Measurements from ENCODE around the gene CENPP. TPM values are rescaled to one million over a fixed set of nuclear protein-coding genes. Genes with fewer than 3 reads are reported as not detected.

CENPP gene
- total RNA-seq, 5 donors from 2014 or later (not counting 1 experiment from before 2014, with no cell fraction given): 1.9 to 5.0 (median 4.3) TPM

DNA sequence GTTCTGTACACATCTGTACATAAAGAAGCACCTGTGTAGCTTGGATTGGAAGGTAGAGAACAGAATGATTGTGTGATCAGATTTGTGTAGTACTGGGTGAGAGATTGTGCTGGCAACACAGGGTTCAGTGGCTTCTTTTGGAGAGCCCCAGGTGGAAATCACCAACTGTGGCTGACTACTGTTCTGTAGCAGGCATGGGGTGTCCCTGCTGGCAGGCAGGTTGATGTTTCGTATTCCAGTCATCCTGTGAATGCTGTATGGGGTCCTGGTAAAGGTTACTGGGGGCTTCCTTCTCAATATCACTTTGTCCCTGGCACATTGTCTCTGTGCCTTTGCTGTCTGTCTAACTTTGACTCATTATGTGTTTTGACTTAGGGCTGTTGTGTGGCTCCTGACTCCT, 151.2 kb downstream of the CENPP start:
- H3K4me1 ChIP-seq (ENCODE audit: control insufficient read depth in 1 of 2, extremely low read depth in 1 of 2, insufficient read depth in 2 of 2, low read length in 2 of 2): no peaks in the 10 kb centered on the region
- DNase-seq: no peak
- no CpG with 5 or more reads among the region's 1 CpG for WGBS (ENCODE audit: insufficient coverage)
- POLR2A ChIA-PET: no interaction called here
- Mint-ChIP-seq H3K27me3 (no peaks in the 10 kb centered on the region), H3K4me1 (peaks cover 4 to 6% (median 5%) of the 10 kb centered on the region in 3 donors), H3K9me3 (no peaks in the 10 kb centered on the region), H3K36me3 (no peaks in the 10 kb centered on the region), H3K4me3 (no peak overlapping the region), H3K27ac (no peak overlapping the region)
- ATAC-seq (replicated peaks in 1 of 4): no peak
- CTCF ChIA-PET: no interaction called here
- no peaks in the 10 kb centered on the region for H3K9me3 ChIP-seq
- H3K4me3 ChIP-seq (ENCODE audit: control insufficient read depth in 1 of 2, extremely low read depth in 1 of 2, low read length in 1 of 2): no peak overlapping the region
- no peaks in the 10 kb centered on the region for H3K27me3 ChIP-seq (replicated peaks in 1 of 2; ENCODE audit: control insufficient read depth in 2 of 2, extremely low read depth in 1 of 2, insufficient read depth in 2 of 2, low read length in 1 of 2)
- no peaks in the 10 kb centered on the region for H3K36me3 ChIP-seq (ENCODE audit: control insufficient read depth in 2 of 2, extremely low read depth in 1 of 2, insufficient read depth in 1 of 2, low read length in 1 of 2)
- no peak overlapping the region for H3K27ac ChIP-seq (ENCODE audit: low read length)

DNA sequence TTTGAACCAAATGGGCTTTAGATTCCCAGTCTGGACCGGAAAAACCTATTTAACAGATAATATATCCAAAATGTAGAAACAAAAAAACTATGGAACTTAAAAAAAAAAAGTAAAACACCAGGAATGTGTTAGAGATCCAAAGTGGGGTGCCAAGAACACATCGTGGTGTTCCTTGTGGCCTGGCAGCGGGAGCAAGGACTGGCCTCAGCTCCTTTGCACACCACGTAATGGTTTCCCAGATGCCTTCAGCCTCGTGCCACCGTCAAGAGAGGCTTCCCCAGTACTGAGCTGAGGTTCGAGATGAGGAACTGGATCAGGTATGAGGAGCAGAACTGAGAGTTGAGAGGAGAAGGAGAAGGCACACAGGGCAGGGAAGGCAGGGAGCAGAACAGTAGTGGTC, 153.0 kb downstream of the CENPP start:
- H3K27me3 Mint-ChIP-seq: no peaks in the 10 kb centered on the region
- no peak for ATAC-seq (replicated peaks in 1 of 4)
- DNase-seq: no peak
- Histone ChIP-seq H3K9me3 (no peaks in the 10 kb centered on the region), H3K27ac (ENCODE audit: low read length) (no peak overlapping the region), H3K36me3 (ENCODE audit: control insufficient read depth in 2 of 2, extremely low read depth in 1 of 2, insufficient read depth in 1 of 2, low read length in 1 of 2) (no peaks in the 10 kb centered on the region), H3K27me3 (replicated peaks in 1 of 2; ENCODE audit: control insufficient read depth in 2 of 2, extremely low read depth in 1 of 2, insufficient read depth in 2 of 2, low read length in 1 of 2) (no peaks in the 10 kb centered on the region), H3K4me1 (ENCODE audit: control insufficient read depth in 1 of 2, extremely low read depth in 1 of 2, insufficient read depth in 2 of 2, low read length in 2 of 2) (no peaks in the 10 kb centered on the region), H3K4me3 (ENCODE audit: control insufficient read depth in 1 of 2, extremely low read depth in 1 of 2, low read length in 1 of 2) (no peak overlapping the region)
- H3K4me1 Mint-ChIP-seq: peaks cover 4 to 6% (median 5%) of the 10 kb centered on the region in 3 donors
- POLR2A ChIA-PET: no interaction called here
- H3K36me3 Mint-ChIP-seq: no peaks in the 10 kb centered on the region
- no peak overlapping the region for H3K4me3 Mint-ChIP-seq
- H3K9me3 Mint-ChIP-seq: no peaks in the 10 kb centered on the region
- WGBS (ENCODE audit: insufficient coverage): 100% methylated on average over 6 of the region's 7 CpGs
- CTCF ChIA-PET: no interaction called here
- H3K27ac Mint-ChIP-seq: no peak overlapping the region

DNA sequence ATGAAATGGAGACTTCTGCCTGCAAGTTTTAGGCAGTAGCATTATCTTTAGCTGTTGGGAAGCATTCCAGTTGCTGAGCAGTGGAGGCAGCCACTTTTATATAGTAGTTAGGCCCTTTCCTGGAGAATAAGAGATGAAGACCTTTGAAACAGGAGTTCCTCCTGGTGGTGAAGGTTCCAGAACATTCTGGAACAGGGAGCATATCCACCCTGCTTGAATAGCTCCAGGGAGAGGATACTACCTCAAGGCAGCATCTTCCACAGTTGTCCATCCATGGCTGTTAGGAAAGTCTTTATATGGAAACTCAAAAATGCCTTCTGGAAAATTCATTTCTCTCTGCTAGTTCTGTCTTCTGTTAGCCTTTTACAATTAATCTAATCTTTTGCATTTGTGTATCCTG, 153.6 kb downstream of the CENPP start:
- Histone ChIP-seq H3K4me3 (ENCODE audit: control insufficient read depth in 1 of 2, extremely low read depth in 1 of 2, low read length in 1 of 2) (no peak overlapping the region), H3K27ac (ENCODE audit: low read length) (no peak overlapping the region), H3K9me3 (no peaks in the 10 kb centered on the region), H3K4me1 (ENCODE audit: control insufficient read depth in 1 of 2, extremely low read depth in 1 of 2, insufficient read depth in 2 of 2, low read length in 2 of 2) (no peaks in the 10 kb centered on the region), H3K27me3 (replicated peaks in 1 of 2; ENCODE audit: control insufficient read depth in 2 of 2, extremely low read depth in 1 of 2, insufficient read depth in 2 of 2, low read length in 1 of 2) (no peaks in the 10 kb centered on the region), H3K36me3 (ENCODE audit: control insufficient read depth in 2 of 2, extremely low read depth in 1 of 2, insufficient read depth in 1 of 2, low read length in 1 of 2) (no peaks in the 10 kb centered on the region)
- CTCF ChIA-PET: no interaction called here
- no peaks in the 10 kb centered on the region for H3K9me3 Mint-ChIP-seq
- POLR2A ChIA-PET: no interaction called here
- ATAC-seq (replicated peaks in 1 of 4) (no peak), DNase-seq (no peak)
- H3K36me3 Mint-ChIP-seq: no peaks in the 10 kb centered on the region
- no peaks in the 10 kb centered on the region for H3K27me3 Mint-ChIP-seq
- no peak overlapping the region for H3K4me3 Mint-ChIP-seq
- peaks cover 4 to 6% (median 5%) of the 10 kb centered on the region in 3 donors for H3K4me1 Mint-ChIP-seq
- H3K27ac Mint-ChIP-seq: no peak overlapping the region

DNA sequence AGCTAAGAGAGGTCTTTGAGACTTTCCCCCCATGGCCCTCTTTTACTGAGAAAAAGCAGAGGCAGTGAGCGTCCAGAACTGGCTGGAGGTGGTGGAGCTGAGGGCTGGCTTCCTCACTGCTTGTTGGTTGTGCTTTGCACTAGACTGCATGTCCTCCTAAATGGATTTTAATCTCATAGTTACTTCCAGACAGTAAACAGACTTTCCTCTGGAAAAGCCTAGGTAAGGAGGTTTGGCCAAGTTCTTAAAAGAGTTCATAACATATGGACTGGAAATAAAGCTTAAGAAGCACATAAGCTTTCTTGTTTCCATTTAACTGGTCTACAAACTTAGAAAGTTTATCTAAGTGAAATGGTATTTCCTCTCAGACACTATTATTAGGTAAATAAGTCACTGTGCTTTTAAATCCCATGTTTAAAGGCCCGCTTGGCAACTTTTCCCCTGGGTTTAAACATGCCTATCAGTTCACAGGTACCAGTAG, 154.6 kb downstream of the CENPP start:
- CTCF ChIA-PET: no interaction called here
- Mint-ChIP-seq H3K4me1 (peaks cover 4 to 6% (median 5%) of the 10 kb centered on the region in 3 donors), H3K9me3 (no peaks in the 10 kb centered on the region), H3K27ac (no peak overlapping the region), H3K36me3 (no peaks in the 10 kb centered on the region), H3K27me3 (no peaks in the 10 kb centered on the region), H3K4me3 (no peak overlapping the region)
- Histone ChIP-seq H3K27me3 (replicated peaks in 1 of 2; ENCODE audit: control insufficient read depth in 2 of 2, extremely low read depth in 1 of 2, insufficient read depth in 2 of 2, low read length in 1 of 2) (no peaks in the 10 kb centered on the region), H3K36me3 (ENCODE audit: control insufficient read depth in 2 of 2, extremely low read depth in 1 of 2, insufficient read depth in 1 of 2, low read length in 1 of 2) (no peaks in the 10 kb centered on the region), H3K27ac (ENCODE audit: low read length) (no peak overlapping the region), H3K4me3 (ENCODE audit: control insufficient read depth in 1 of 2, extremely low read depth in 1 of 2, low read length in 1 of 2) (no peak overlapping the region), H3K4me1 (ENCODE audit: control insufficient read depth in 1 of 2, extremely low read depth in 1 of 2, insufficient read depth in 2 of 2, low read length in 2 of 2) (no peaks in the 10 kb centered on the region), H3K9me3 (no peaks in the 10 kb centered on the region)
- WGBS (ENCODE audit: insufficient coverage): no CpG with 5 or more reads among the region's 2 CpGs
- POLR2A ChIA-PET: no interaction called here
- ATAC-seq (replicated peaks in 1 of 4) (no peak), DNase-seq (no peak)

DNA sequence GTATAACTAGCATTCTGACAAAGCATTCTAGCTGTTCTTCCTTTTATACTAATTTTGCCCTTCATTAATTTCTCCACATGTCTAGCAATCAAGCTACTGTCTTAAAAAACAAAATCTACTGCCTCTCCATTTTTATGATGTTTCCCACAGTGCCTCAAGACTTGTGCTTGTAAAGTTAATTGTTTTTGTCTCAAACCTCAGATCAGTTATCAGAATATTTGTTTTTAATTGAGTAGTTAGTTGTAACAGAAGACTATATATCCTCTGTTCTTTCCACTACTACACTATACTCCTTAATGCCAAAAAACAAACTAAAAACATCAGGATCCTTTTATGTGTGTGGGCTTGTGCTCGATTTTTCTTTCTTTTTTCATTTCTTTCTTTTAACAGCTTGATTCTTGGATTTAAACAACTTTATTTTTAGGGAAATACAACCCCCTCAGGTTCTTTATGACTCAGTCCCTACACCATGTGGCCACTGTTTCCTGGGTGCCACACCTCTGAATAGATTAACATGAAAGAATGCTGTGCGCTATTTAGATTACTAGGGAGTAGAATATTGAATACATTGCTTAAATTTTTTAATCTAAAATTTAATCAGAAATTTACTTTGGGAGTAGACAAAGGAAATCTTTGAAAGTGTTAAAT, 155.4 kb downstream of the CENPP start:
- Mint-ChIP-seq H3K27ac (no peak overlapping the region), H3K9me3 (no peaks in the 10 kb centered on the region), H3K36me3 (no peaks in the 10 kb centered on the region), H3K4me3 (no peak overlapping the region), H3K27me3 (no peaks in the 10 kb centered on the region), H3K4me1 (peaks cover 4 to 6% (median 5%) of the 10 kb centered on the region in 3 donors)
- Histone ChIP-seq H3K36me3 (ENCODE audit: control insufficient read depth in 2 of 2, extremely low read depth in 1 of 2, insufficient read depth in 1 of 2, low read length in 1 of 2) (no peaks in the 10 kb centered on the region), H3K27ac (ENCODE audit: low read length) (no peak overlapping the region), H3K9me3 (no peaks in the 10 kb centered on the region), H3K4me1 (ENCODE audit: control insufficient read depth in 1 of 2, extremely low read depth in 1 of 2, insufficient read depth in 2 of 2, low read length in 2 of 2) (no peaks in the 10 kb centered on the region), H3K27me3 (replicated peaks in 1 of 2; ENCODE audit: control insufficient read depth in 2 of 2, extremely low read depth in 1 of 2, insufficient read depth in 2 of 2, low read length in 1 of 2) (no peaks in the 10 kb centered on the region), H3K4me3 (ENCODE audit: control insufficient read depth in 1 of 2, extremely low read depth in 1 of 2, low read length in 1 of 2) (no peak overlapping the region)
- POLR2A ChIA-PET: no interaction called here
- CTCF ChIA-PET: no interaction called here
- WGBS (ENCODE audit: insufficient coverage): no CpG with 5 or more reads among the region's 2 CpGs
- ATAC-seq (replicated peaks in 1 of 4) (peak in 1 of 4 experiments; percentile 36), DNase-seq (no peak)

DNA sequence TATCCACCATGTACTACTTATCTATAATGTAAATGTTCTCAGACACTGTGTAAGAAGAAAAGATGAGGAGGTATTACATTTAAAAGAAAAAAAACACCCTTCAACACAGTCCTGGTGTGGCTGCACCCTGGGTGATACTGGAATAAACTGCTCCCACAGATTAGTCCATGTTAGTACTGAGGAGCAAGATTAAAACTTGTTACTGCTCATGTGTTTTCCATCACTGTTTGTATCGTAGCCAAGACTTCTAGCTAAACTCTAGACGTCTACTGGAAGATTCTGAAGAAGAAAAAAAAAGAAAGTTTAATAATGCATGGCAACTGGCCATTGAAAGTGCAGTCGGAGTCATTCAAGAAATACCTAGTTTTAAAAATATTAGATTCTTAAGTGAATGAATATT, 156.6 kb downstream of the CENPP start, which contains the start of gene ASPN:
TSS of gene ASPN (minus strand) at position 178 of the 400 bp plus-strand sequence.
- no peaks in the 10 kb centered on the region for H3K4me1 ChIP-seq (ENCODE audit: control insufficient read depth in 1 of 2, extremely low read depth in 1 of 2, insufficient read depth in 2 of 2, low read length in 2 of 2)
- no peak within 1 kb of the TSS for H3K27ac Mint-ChIP-seq

More for the DNA sequence above, 156.6 kb downstream of the CENPP start, which contains the start of gene ASPN:
- no peaks in the 10 kb centered on the region for H3K36me3 ChIP-seq (ENCODE audit: control insufficient read depth in 2 of 2, extremely low read depth in 1 of 2, insufficient read depth in 1 of 2, low read length in 1 of 2)
- no peaks in the 10 kb centered on the region for H3K9me3 ChIP-seq
- no peak within 1 kb of the TSS for H3K4me3 Mint-ChIP-seq
- peaks cover 4 to 6% (median 5%) of the 10 kb centered on the region in 3 donors for H3K4me1 Mint-ChIP-seq
- H3K27me3 ChIP-seq (replicated peaks in 1 of 2; ENCODE audit: control insufficient read depth in 2 of 2, extremely low read depth in 1 of 2, insufficient read depth in 2 of 2, low read length in 1 of 2): no peaks in the 10 kb centered on the region
- H3K36me3 Mint-ChIP-seq: no peaks in the 10 kb centered on the region
- ChIA-PET CTCF (interaction anchor here in 1 of 2 donors (0.6 kb wide), 1 partner anchor 1285 kb away, joined by 3 read pairs; no protein-coding TSS in a partner anchor), POLR2A (no interaction called here)
- H3K27ac ChIP-seq (ENCODE audit: low read length): no peak within 1 kb of the TSS
- no peaks in the 10 kb centered on the region for H3K9me3 Mint-ChIP-seq
- DNase-seq: no peak
- H3K27me3 Mint-ChIP-seq: no peaks in the 10 kb centered on the region
- H3K4me3 ChIP-seq (ENCODE audit: control insufficient read depth in 1 of 2, extremely low read depth in 1 of 2, low read length in 1 of 2): no peak within 1 kb of the TSS
- no peak for ATAC-seq (replicated peaks in 1 of 4)
- no CpG with 5 or more reads among the region's 3 CpGs for WGBS (ENCODE audit: insufficient coverage)
